Measurements from ENCODE around the gene YIPF6. TPM values are rescaled to one million over a fixed set of nuclear protein-coding genes. Genes with fewer than 3 reads are reported as not detected.

YIPF6 gene
- polyA plus RNA-seq, 1 donor (not counting 4 experiments of a cell fraction or from before 2014, with no cell fraction given) = 20.2 TPM

DNA sequence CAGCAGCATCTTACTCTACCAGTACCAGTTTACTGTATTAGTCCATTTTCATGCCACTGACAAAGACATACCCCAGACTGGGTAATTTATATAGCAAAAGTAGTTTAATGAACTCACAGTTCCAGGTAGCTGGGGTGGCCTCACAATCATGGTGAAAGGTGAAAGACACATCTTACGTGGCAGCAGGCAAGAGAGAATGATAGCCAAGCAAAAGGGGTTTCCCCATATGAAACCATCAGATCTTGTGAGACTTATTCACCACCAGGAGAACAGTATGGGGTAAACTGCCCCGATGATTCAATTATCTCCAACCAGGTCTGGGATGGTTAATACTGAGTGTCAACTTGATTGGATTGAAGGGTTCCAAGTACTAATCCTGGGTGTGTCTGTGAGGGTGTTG, 69.3 kb downstream of the YIPF6 start:
- no peaks in the 10 kb centered on the region for H3K27me3 ChIP-seq (ENCODE audit: control insufficient read depth, extremely low read depth, insufficient read depth, low read length)
- no peaks in the 10 kb centered on the region for H3K9me1 ChIP-seq (ENCODE audit: control insufficient read depth, extremely low read depth, insufficient read depth, low read length)
- TF ChIP-seq, protein P1, sequence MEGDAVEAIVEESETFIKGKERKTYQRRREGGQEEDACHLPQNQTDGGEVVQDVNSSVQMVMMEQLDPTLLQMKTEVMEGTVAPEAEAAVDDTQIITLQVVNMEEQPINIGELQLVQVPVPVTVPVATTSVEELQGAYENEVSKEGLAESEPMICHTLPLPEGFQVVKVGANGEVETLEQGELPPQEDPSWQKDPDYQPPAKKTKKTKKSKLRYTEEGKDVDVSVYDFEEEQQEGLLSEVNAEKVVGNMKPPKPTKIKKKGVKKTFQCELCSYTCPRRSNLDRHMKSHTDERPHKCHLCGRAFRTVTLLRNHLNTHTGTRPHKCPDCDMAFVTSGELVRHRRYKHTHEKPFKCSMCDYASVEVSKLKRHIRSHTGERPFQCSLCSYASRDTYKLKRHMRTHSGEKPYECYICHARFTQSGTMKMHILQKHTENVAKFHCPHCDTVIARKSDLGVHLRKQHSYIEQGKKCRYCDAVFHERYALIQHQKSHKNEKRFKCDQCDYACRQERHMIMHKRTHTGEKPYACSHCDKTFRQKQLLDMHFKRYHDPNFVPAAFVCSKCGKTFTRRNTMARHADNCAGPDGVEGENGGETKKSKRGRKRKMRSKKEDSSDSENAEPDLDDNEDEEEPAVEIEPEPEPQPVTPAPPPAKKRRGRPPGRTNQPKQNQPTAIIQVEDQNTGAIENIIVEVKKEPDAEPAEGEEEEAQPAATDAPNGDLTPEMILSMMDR (optimal IDR thresholded peaks at IDR 0.05 in 1 of 3, IDR thresholded peaks at IDR 0.05 in 1 of 3, conservative IDR thresholded peaks at IDR 0.05 in 1 of 3; ENCODE audit: extremely low read depth in 1 of 3, insufficient read depth in 2 of 3, low read length in 3 of 3) = no peak
- TF ChIP-seq EZH2 (IDR thresholded peaks at IDR 0.05; ENCODE audit: low read length) = no peak
- no peaks in the 10 kb centered on the region for H4K20me1 ChIP-seq (ENCODE audit: control insufficient read depth, extremely low read depth, insufficient read depth, low read length)
- H3K9ac ChIP-seq (ENCODE audit: control insufficient read depth, extremely low read depth, insufficient read depth, low read length) = no peak overlapping the region
- no peaks in the 10 kb centered on the region for H3K36me3 ChIP-seq (ENCODE audit: control insufficient read depth in 2 of 2, extremely low read depth in 1 of 2, insufficient read depth in 2 of 2, low read length in 2 of 2)
- H3K4me3 ChIP-seq (ENCODE audit: control insufficient read depth in 2 of 3, extremely low read depth in 1 of 3, insufficient read depth in 2 of 3, low read depth in 1 of 3, low read length in 3 of 3) = no peak overlapping the region
- H3K4me1 ChIP-seq (ENCODE audit: control insufficient read depth, extremely low read depth, insufficient read depth, low read length) = peaks cover 16% of the 10 kb centered on the region
- DNase-seq (ENCODE audit: low read depth, low spot score) = no peak
- no peak overlapping the region for H3K4me2 ChIP-seq (ENCODE audit: control insufficient read depth, extremely low read depth, insufficient read depth, low read depth, low read length)
- H3K79me2 ChIP-seq (ENCODE audit: control insufficient read depth, insufficient read depth, low read length) = no peaks in the 10 kb centered on the region
- dilution Hi-C loops (cut with MboI; ENCODE audit: extremely low pct_ligation_motif_present, low sequenced_read_pairs) = no loop called here
- no peak overlapping the region for H3K27ac ChIP-seq (ENCODE audit: control insufficient read depth, insufficient read depth, low read length)
- H3K9me3 ChIP-seq (ENCODE audit: control insufficient read depth, low read depth, low read length) = no peaks in the 10 kb centered on the region
- FAIRE-seq = no peak
- no peak overlapping the region for H2AFZ ChIP-seq (ENCODE audit: control insufficient read depth, low read length)

DNA sequence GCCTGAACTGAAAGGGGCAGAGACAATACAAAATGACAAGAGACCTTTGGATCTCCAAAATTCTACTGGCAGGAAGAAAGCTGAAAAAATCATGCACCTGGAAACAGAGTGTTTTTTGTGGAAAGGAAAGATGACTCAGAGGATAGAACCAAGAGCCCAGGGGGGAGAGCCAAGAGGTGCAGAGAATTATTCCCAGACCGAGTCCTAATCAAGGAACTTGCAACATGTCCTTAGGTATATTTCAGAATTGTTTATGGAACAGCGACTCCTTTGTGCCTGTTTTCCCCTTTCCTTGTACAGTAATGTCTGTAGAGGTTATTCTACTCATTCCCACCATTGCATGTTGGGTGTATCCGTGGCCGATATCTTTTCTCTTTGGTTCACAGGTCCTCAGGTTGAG, 71.7 kb downstream of the YIPF6 start:
- Histone ChIP-seq H3K4me2 (ENCODE audit: control insufficient read depth, extremely low read depth, insufficient read depth, low read depth, low read length) (no peak overlapping the region), H3K4me3 (ENCODE audit: control insufficient read depth in 2 of 3, extremely low read depth in 1 of 3, insufficient read depth in 2 of 3, low read depth in 1 of 3, low read length in 3 of 3) (no peak overlapping the region), H3K27ac (ENCODE audit: control insufficient read depth, insufficient read depth, low read length) (no peak overlapping the region), H3K36me3 (ENCODE audit: control insufficient read depth in 2 of 2, extremely low read depth in 1 of 2, insufficient read depth in 2 of 2, low read length in 2 of 2) (no peaks in the 10 kb centered on the region), H3K4me1 (ENCODE audit: control insufficient read depth, extremely low read depth, insufficient read depth, low read length) (peaks cover 16% of the 10 kb centered on the region), H4K20me1 (ENCODE audit: control insufficient read depth, extremely low read depth, insufficient read depth, low read length) (no peaks in the 10 kb centered on the region), H3K9me3 (ENCODE audit: control insufficient read depth, low read depth, low read length) (no peaks in the 10 kb centered on the region), H3K27me3 (ENCODE audit: control insufficient read depth, extremely low read depth, insufficient read depth, low read length) (no peaks in the 10 kb centered on the region), H3K9ac (ENCODE audit: control insufficient read depth, extremely low read depth, insufficient read depth, low read length) (no peak overlapping the region), H3K9me1 (ENCODE audit: control insufficient read depth, extremely low read depth, insufficient read depth, low read length) (no peaks in the 10 kb centered on the region), H2AFZ (ENCODE audit: control insufficient read depth, low read length) (no peak overlapping the region), H3K79me2 (ENCODE audit: control insufficient read depth, insufficient read depth, low read length) (no peaks in the 10 kb centered on the region)
- dilution Hi-C loops (cut with MboI; ENCODE audit: extremely low pct_ligation_motif_present, low sequenced_read_pairs) = no loop called here
- DNase-seq (ENCODE audit: low read depth, low spot score) = no peak
- TF ChIP-seq, protein P1 (optimal IDR thresholded peaks at IDR 0.05 in 1 of 3, IDR thresholded peaks at IDR 0.05 in 1 of 3, conservative IDR thresholded peaks at IDR 0.05 in 1 of 3; ENCODE audit: extremely low read depth in 1 of 3, insufficient read depth in 2 of 3, low read length in 3 of 3) = no peak
- no peak for TF ChIP-seq EZH2 (IDR thresholded peaks at IDR 0.05; ENCODE audit: low read length)
- no peak for FAIRE-seq
